DMS153 treated with DMSO at 0.1 percent for 48 hours (cell line): ENCODE data around the gene SIN3A.
"Not testable (repeated sequence)": the region's sequence is repeated elsewhere in the genome, so short reads cannot be mapped to it uniquely, and the experiment has no call there.

Source experiments
- DNase-seq: peaks from one replicate; lab custom pipeline; 2025; ENCODE audit not compliant: unreplicated experiment; lab: John Stamatoyannopoulos, UW

The SIN3A gene

GRCh38 chr15:75451674-75452363, at the start of gene SIN3A:
Gene SIN3A, minus strand, starts transcription at chr15:75451690. Its CDS starts 21,315 bp downstream, at chr15:75430375.
- DNase-seq = peak; percentile 97

- no peak for DNase-seq
Observed at GRCh38 chr15:75493732-75494131, 42.2 kb upstream of the SIN3A start.

- DNase-seq = no peak
Observed at GRCh38 chr15:75483961-75484360, 32.5 kb upstream of the SIN3A start.

- DNase-seq = not testable (repeated sequence)
Observed at GRCh38 chr15:75483556-75483955, 32.1 kb upstream of the SIN3A start.

GRCh38 chr15:75483106-75483505, 31.6 kb upstream of the SIN3A start:
- no peak for DNase-seq

GRCh38 chr15:75480463-75480862, 29.0 kb upstream of the SIN3A start:
- not testable (repeated sequence) for DNase-seq

GRCh38 chr15:75479670-75480069, 28.2 kb upstream of the SIN3A start:
- DNase-seq = no peak

- not testable (repeated sequence) for DNase-seq
Observed at GRCh38 chr15:75477094-75477493, 25.6 kb upstream of the SIN3A start.

- DNase-seq = no peak
Observed at GRCh38 chr15:75468913-75469598, 17.6 kb upstream of the SIN3A start.

- DNase-seq = no peak
Observed at GRCh38 chr15:75460646-75461045, 9.2 kb upstream of the SIN3A start.

- DNase-seq = no peak
Observed at GRCh38 chr15:75459581-75459980, 8.1 kb upstream of the SIN3A start.

- no peak for DNase-seq
Observed at GRCh38 chr15:75456710-75457109, 5.2 kb upstream of the SIN3A start.

GRCh38 chr15:75455982-75456531, 4.6 kb upstream of the SIN3A start:
- DNase-seq = no peak

- DNase-seq = peak; percentile 10
Observed at GRCh38 chr15:75455424-75455981, 4.0 kb upstream of the SIN3A start.

- no peak for DNase-seq
Observed at GRCh38 chr15:75454471-75455378, 3.2 kb upstream of the SIN3A start.

- DNase-seq = peak; percentile 94
Observed at GRCh38 chr15:75453703-75454470, 2.4 kb upstream of the SIN3A start.

- DNase-seq = no peak
Observed at GRCh38 chr15:75452865-75453702, 1.6 kb upstream of the SIN3A start.

GRCh38 chr15:75452364-75452864, 924 bp upstream of the SIN3A start:
- DNase-seq = peak; percentile 7

GRCh38 chr15:75451202-75451673, 252 bp downstream of the SIN3A start:
- DNase-seq = no peak
